MM.1S (cell line): Measurements from ENCODE around the gene OTOP3.

Source experiments
- EZH2 ChIP-seq: fragments of 300-600 bp; sonication (generic); optimal IDR thresholded peaks from 2 replicates; pipeline ENCODE3; 2017; ENCODE audit warnings: low read depth, mild to moderate bottlenecking, antibody characterized with exemption, low read length, mixed read lengths
- EZH2phosphoT487 ChIP-seq: fragments of 300-600 bp; sonication (generic); IDR thresholded peaks from 2 replicates; pipeline ENCODE4 v1.6.1; 2018; ENCODE audit warnings: antibody characterized with exemption, low read length
- TF ChIP-seq, protein P1 (sequence below): fragments of 300-600 bp; sonication (generic); IDR thresholded peaks from 2 replicates; pipeline ENCODE4 v1.5.1; 2016; ENCODE audit warnings: antibody characterized with exemption, low read length, mixed read lengths

DNA sequence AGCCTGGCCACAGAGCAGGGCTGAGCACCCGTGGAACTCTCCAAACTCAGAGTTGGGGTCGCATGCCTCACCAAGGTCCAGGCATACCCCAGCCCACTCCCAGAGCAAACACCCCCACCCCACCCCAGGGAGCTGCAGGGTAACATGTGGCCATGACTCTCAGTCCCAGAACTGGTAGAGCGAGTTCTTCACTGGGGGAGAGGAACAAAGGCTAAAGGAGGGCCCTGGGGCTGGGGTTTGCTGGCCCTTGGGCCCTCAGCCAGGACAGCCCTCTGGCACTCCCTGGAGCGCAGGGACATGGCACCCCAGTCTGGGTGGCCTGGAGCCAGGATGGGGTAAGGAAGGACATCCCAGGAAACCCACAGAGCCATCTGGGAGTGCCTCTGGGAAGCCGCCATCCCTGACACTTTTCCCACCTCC is 32.7 kb downstream of the OTOP3 start:
- TF ChIP-seq, protein P1, sequence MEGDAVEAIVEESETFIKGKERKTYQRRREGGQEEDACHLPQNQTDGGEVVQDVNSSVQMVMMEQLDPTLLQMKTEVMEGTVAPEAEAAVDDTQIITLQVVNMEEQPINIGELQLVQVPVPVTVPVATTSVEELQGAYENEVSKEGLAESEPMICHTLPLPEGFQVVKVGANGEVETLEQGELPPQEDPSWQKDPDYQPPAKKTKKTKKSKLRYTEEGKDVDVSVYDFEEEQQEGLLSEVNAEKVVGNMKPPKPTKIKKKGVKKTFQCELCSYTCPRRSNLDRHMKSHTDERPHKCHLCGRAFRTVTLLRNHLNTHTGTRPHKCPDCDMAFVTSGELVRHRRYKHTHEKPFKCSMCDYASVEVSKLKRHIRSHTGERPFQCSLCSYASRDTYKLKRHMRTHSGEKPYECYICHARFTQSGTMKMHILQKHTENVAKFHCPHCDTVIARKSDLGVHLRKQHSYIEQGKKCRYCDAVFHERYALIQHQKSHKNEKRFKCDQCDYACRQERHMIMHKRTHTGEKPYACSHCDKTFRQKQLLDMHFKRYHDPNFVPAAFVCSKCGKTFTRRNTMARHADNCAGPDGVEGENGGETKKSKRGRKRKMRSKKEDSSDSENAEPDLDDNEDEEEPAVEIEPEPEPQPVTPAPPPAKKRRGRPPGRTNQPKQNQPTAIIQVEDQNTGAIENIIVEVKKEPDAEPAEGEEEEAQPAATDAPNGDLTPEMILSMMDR, result no peak
- TF ChIP-seq EZH2phosphoT487 (no peak), EZH2 (no peak)
